NT2/D1 (cell line): ENCODE data around the gene KDM1B.

ENCODE experiments used
- SUZ12 ChIP-seq: IDR thresholded peaks from 2 replicates; pipeline ENCODE4 v1.6.1; 2011; ENCODE audit not compliant: insufficient read length, insufficient read depth; ENCODE audit errors: extremely low read depth
- YY1 ChIP-seq: IDR thresholded peaks from 2 replicates; pipeline ENCODE4 v1.6.1; 2011; ENCODE audit not compliant: insufficient read length, insufficient read depth

- TF ChIP-seq YY1 (no peak), SUZ12 (no peak)
Measured at GRCh38 chr6:18204691-18205090, 49.5 kb downstream of the KDM1B start.
